H9 (cell line): ENCODE data around the gene SDC3. TPM values are rescaled to one million over a fixed set of nuclear protein-coding genes. Genes with fewer than 3 reads are reported as not detected.
A peak's percentile ranks its signal among the peaks of the same experiment; 100 is the strongest.

ENCODE experiments used
- DNase-seq: peaks from one replicate; pipeline ENCODE4 v3.0.0-alpha.2; 2017
- H2AFZ ChIP-seq: one replicate; pipeline ENCODE4 v1.6.1; 2013; ENCODE audit warnings: mild to moderate bottlenecking, low read length, control low read depth, moderate library complexity
- H2AK5ac ChIP-seq: 2 replicates; pipeline ENCODE4 v1.6.1; 2013; ENCODE audit warnings: low read length, control low read depth, mixed read lengths; ENCODE audit not compliant: insufficient read length
- H2BK120ac ChIP-seq: one replicate; pipeline ENCODE4 v1.6.1; 2013; ENCODE audit warnings: low read depth, mild to moderate bottlenecking, low read length, control low read depth, inconsistent platforms; ENCODE audit not compliant: poor library complexity, severe bottlenecking
- H2BK12ac ChIP-seq: 2 replicates; pipeline ENCODE4 v1.6.1; 2013; ENCODE audit warnings: low read length, control low read depth, mixed read lengths, low read depth; ENCODE audit not compliant: insufficient read length
- H2BK15ac ChIP-seq: 2 replicates; pipeline ENCODE4 v1.6.1; 2013; ENCODE audit warnings: low read depth, low read length, control low read depth
- H2BK20ac ChIP-seq: one replicate; pipeline ENCODE4 v1.6.1; 2013; ENCODE audit warnings: low read depth, mild to moderate bottlenecking, low read length, control low read depth, inconsistent platforms; ENCODE audit not compliant: poor library complexity, severe bottlenecking
- H2BK5ac ChIP-seq: 2 replicates; pipeline ENCODE4 v1.6.1; 2013; ENCODE audit warnings: low read length, control low read depth, mixed read lengths; ENCODE audit not compliant: insufficient read length
- H3K14ac ChIP-seq: 2 replicates; pipeline ENCODE4 v1.6.1; 2013; ENCODE audit warnings: low read length, control low read depth; ENCODE audit not compliant: insufficient read depth
- H3K18ac ChIP-seq: 2 replicates; pipeline ENCODE4 v1.6.1; 2013; ENCODE audit warnings: low read depth, mild to moderate bottlenecking, mixed read lengths, low read length, control low read depth; ENCODE audit not compliant: insufficient read length
- H3K23ac ChIP-seq: 2 replicates; pipeline ENCODE4 v1.6.1; 2013; ENCODE audit warnings: low read length, control low read depth, mixed read lengths, low read depth; ENCODE audit not compliant: insufficient read length
- H3K23me2 ChIP-seq: 2 replicates; pipeline ENCODE4 v1.6.1; 2013; ENCODE audit warnings: low read depth, mild to moderate bottlenecking, mixed read lengths, low read length, control low read depth; ENCODE audit not compliant: insufficient read length, poor library complexity, severe bottlenecking
- H3K27ac ChIP-seq: 2 replicates; pipeline ENCODE4 v1.5.1; 2013; ENCODE audit warnings: low read length, control low read depth, mixed read lengths, low read depth; ENCODE audit not compliant: insufficient read length
- H3K27me3 ChIP-seq: 2 replicates; pipeline ENCODE4 v1.6.1; 2013; ENCODE audit warnings: low read length, control low read depth, inconsistent platforms; ENCODE audit not compliant: insufficient read depth
- H3K4ac ChIP-seq: 2 replicates; pipeline ENCODE4 v1.6.1; 2013; ENCODE audit warnings: low read depth, mild to moderate bottlenecking, control low read depth, inconsistent platforms, low read length, moderate library complexity
- H3K4me1 ChIP-seq: 2 replicates; pipeline ENCODE4 v1.6.1; 2013; ENCODE audit warnings: low read length, control low read depth, inconsistent platforms; ENCODE audit not compliant: insufficient read depth
- H3K4me2 ChIP-seq: 2 replicates; pipeline ENCODE4 v1.6.1; 2013; ENCODE audit warnings: low read length, control low read depth, mixed read lengths; ENCODE audit not compliant: insufficient read length, insufficient read depth
- H3K56ac ChIP-seq: 2 replicates; pipeline ENCODE4 v1.6.1; 2013; ENCODE audit warnings: low read depth, mild to moderate bottlenecking, mixed read lengths, low read length, control low read depth; ENCODE audit not compliant: insufficient read length
- H3K79me1 ChIP-seq: 2 replicates; pipeline ENCODE4 v1.6.1; 2013; ENCODE audit warnings: low read depth, mild to moderate bottlenecking, moderate library complexity, low read length, control low read depth, inconsistent platforms; ENCODE audit not compliant: insufficient read depth, poor library complexity, severe bottlenecking
- H3K79me2 ChIP-seq: 2 replicates; pipeline ENCODE4 v1.6.1; 2013; ENCODE audit warnings: low read length, control low read depth, inconsistent platforms; ENCODE audit not compliant: insufficient read depth
- H3K9ac ChIP-seq: 2 replicates; pipeline ENCODE4 v1.6.1; 2013; ENCODE audit warnings: low read length, control low read depth, mixed read lengths; ENCODE audit not compliant: insufficient read length; ENCODE audit errors: extremely low read depth
- H3K9me3 ChIP-seq: one replicate; pipeline ENCODE4 v1.6.1; 2013; ENCODE audit warnings: low read depth, low read length, inconsistent platforms; ENCODE audit not compliant: control insufficient read depth
- H3T11ph ChIP-seq: one replicate; pipeline ENCODE4 v1.6.1; 2013; ENCODE audit warnings: mild to moderate bottlenecking, low read length, control low read depth, inconsistent platforms
- H4K20me1 ChIP-seq: one replicate; pipeline ENCODE4 v1.6.1; 2013; ENCODE audit not compliant: control insufficient read depth, insufficient read length, insufficient read depth
- H4K5ac ChIP-seq: 2 replicates; pipeline ENCODE4 v1.6.1; 2013; ENCODE audit warnings: low read depth, mild to moderate bottlenecking, mixed read lengths, low read length, control low read depth; ENCODE audit not compliant: insufficient read length
- H4K8ac ChIP-seq: replicated peaks from 2 replicates; pipeline ENCODE4 v1.6.1; 2013; ENCODE audit warnings: low read length, control low read depth, mixed read lengths, low read depth; ENCODE audit not compliant: insufficient read length
- H4K91ac ChIP-seq: 2 replicates; pipeline ENCODE4 v1.6.1; 2013; ENCODE audit warnings: low read depth, mild to moderate bottlenecking, moderate library complexity, mixed read lengths, low read length, control low read depth; ENCODE audit not compliant: insufficient read length
- H3K27ac Mint-ChIP-seq, 3 experiments: 2 replicates in 2 of 3; 3 replicates in 1 of 3; pipeline ENCODE4 v1.8.0; 2020 to 2021; ENCODE audit warnings: mixed read lengths in 3 of 3, mild to moderate bottlenecking in 1 of 3, moderate library complexity in 1 of 3
- H3K27me3 Mint-ChIP-seq: 2 replicates; pipeline ENCODE4 v1.8.0; 2021; ENCODE audit warnings: low read depth, mild to moderate bottlenecking, moderate library complexity, mixed read lengths
- H3K36me3 Mint-ChIP-seq, 3 experiments: 2 replicates in 2 of 3; 3 replicates in 1 of 3; pipeline ENCODE4 v1.8.0; 2020 to 2021; ENCODE audit warnings: low read depth in 3 of 3, mixed read lengths in 3 of 3; ENCODE audit not compliant: insufficient read depth in 1 of 3
- H3K4me1 Mint-ChIP-seq, 2 experiments: 2 replicates each; pipeline ENCODE4 v1.8.0; 2020; ENCODE audit warnings: mixed read lengths in 2 of 2
- H3K4me3 Mint-ChIP-seq, 2 experiments: 2 replicates in 1 of 2; 3 replicates in 1 of 2; pipeline ENCODE4 v1.8.0; 2020 to 2021; ENCODE audit warnings: mild to moderate bottlenecking in 2 of 2, mixed read lengths in 2 of 2, moderate library complexity in 1 of 2
- H3K9me3 Mint-ChIP-seq, 2 experiments: 2 replicates in 1 of 2; 3 replicates in 1 of 2; pipeline ENCODE4 v1.8.0; 2020; ENCODE audit warnings: mild to moderate bottlenecking in 2 of 2, mixed read lengths in 2 of 2, moderate library complexity in 1 of 2
- CTCF ChIP-seq: fragments of 200-600 bp; sonication (generic); conservative IDR thresholded peaks from 3 replicates; pipeline ENCODE4 v1.8.0; 2021; ENCODE audit warnings: antibody characterized with exemption, mild to moderate bottlenecking
- WGBS: extraction: QIAGEN DNeasy Blood & Tissue Kit; methylation state at CpG from one replicate; pipeline ENCODE4 v1.1.7; 2013; ENCODE audit warnings: missing lambda C conversion rate, low lambda C conversion rate, mixed read lengths; ENCODE audit not compliant: insufficient read length; ENCODE audit errors: extremely low coverage; 5-methylcytosine and 5-hydroxymethylcytosine counted together
- total RNA-seq: library from RNA; stranded (reverse); gene quantifications from 2 replicates; pipeline ENCODE4 v1.2.1, GENCODE V29; 2021

The SDC3 gene
- total RNA-seq, 1 experiment from 2014 or later = 25.9 TPM

DNA sequence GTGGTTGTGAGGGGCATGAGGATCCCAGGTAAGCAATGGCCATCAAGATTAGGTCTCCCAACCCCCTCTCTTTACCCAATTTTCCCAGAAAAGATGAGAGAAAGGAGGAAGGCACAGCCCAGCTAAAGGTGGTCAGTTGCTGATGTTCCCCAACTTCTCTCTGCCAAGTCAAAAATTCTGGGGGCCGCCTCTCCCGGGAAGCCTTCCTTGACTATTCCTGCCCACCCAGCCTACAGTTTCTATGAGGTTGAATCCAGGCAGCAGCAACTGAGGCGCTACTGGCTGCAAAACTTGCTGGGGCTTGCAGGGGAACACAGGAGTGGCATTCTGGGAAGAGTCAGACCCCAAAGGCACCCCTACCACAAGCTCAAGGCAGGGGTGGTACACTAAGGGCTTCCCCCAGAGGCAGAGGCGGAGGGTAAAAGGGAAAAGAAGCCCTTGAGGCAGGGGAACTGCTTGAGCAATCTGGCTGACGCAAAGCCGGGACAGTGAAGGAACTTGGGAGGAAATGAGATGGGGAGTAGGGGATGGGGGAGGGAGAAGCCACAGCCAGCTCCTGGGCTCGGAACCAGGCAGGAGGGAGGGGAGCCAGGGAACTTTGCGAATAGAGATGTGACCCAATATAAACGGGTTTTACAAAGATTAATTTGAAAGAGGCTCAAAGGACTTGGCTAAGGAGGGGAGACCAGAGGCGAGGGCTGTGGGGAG, 31.2 kb downstream of the SDC3 start:
- Histone ChIP-seq H2BK5ac (no peak overlapping the region), H2BK120ac (no peak overlapping the region), H4K20me1 (no peaks in the 10 kb centered on the region), H3K79me1 (no peaks in the 10 kb centered on the region), H2AK5ac (no peak overlapping the region), H2BK12ac (no peak overlapping the region), H3K4me2 (no peak overlapping the region), H3K4ac (no peak overlapping the region), H3T11ph (no peak overlapping the region), H2AFZ (no peak overlapping the region), H3K56ac (no peak overlapping the region), H3K18ac (no peak overlapping the region), H3K23ac (no peak overlapping the region), H2BK20ac (no peak overlapping the region), H4K5ac (no peak overlapping the region), H3K9ac (no peak overlapping the region), H3K23me2 (no peaks in the 10 kb centered on the region), H3K4me1 (peaks cover 4% of the 10 kb centered on the region; the same call in 1 of the 2 replicates), H3K27me3 (no peaks in the 10 kb centered on the region), H3K27ac (no peak overlapping the region), H3K14ac (peak overlapping the region; percentile 20; the same call in 1 of the 2 replicates), H3K79me2 (no peaks in the 10 kb centered on the region), H4K8ac (no peak overlapping the region), H3K9me3 (peaks cover 10% of the 10 kb centered on the region), H4K91ac (no peak overlapping the region), H2BK15ac (no peak overlapping the region)
- Mint-ChIP-seq H3K36me3 (peaks cover under 1 to 4% (median under 1%) of the 10 kb centered on the region in 3 experiments; a peak in 5 of 7 replicates), H3K27ac (peak overlapping the region; percentile 37 to 96 (median 49); a peak in 5 of 7 replicates), H3K4me1 (peaks cover 26 to 38% of the 10 kb centered on the region in 2 experiments), H3K9me3 (no peaks in the 10 kb centered on the region), H3K27me3 (no peaks in the 10 kb centered on the region), H3K4me3 (no peak overlapping the region)
- WGBS = no CpG with 5 or more reads among the region's 10 CpGs
- TF ChIP-seq CTCF = no peak
- no peak for DNase-seq
